Left renal cortex interstitium (tissue), 4 donors: ENCODE results near the gene SELENOO. TPM values are rescaled to one million over a fixed set of nuclear protein-coding genes. Genes with fewer than 3 reads are reported as not detected.
A peak's percentile ranks its signal among the peaks of the same experiment; 100 is the strongest.

Experiments used
- DNase-seq, 4 donors: peaks; one replicate each; pipeline ENCODE4 v3.0.0-alpha.2; 2013; ENCODE audit warnings: low read depth in 4 of 4, low spot score in 2 of 4, missing footprints in 1 of 4
- polyA plus RNA-seq, 4 donors: library from polyadenylated mRNA; unstranded; fragments of 120-200 nt; gene quantifications; one replicate each; pipeline ENCODE4 v1.2.1, GENCODE V29; 2013; ENCODE audit not compliant: insufficient read length in 4 of 4

The SELENOO gene
- polyA plus RNA-seq, 4 donors, result 16.3 to 33.8 (median 26.2) TPM

DNA sequence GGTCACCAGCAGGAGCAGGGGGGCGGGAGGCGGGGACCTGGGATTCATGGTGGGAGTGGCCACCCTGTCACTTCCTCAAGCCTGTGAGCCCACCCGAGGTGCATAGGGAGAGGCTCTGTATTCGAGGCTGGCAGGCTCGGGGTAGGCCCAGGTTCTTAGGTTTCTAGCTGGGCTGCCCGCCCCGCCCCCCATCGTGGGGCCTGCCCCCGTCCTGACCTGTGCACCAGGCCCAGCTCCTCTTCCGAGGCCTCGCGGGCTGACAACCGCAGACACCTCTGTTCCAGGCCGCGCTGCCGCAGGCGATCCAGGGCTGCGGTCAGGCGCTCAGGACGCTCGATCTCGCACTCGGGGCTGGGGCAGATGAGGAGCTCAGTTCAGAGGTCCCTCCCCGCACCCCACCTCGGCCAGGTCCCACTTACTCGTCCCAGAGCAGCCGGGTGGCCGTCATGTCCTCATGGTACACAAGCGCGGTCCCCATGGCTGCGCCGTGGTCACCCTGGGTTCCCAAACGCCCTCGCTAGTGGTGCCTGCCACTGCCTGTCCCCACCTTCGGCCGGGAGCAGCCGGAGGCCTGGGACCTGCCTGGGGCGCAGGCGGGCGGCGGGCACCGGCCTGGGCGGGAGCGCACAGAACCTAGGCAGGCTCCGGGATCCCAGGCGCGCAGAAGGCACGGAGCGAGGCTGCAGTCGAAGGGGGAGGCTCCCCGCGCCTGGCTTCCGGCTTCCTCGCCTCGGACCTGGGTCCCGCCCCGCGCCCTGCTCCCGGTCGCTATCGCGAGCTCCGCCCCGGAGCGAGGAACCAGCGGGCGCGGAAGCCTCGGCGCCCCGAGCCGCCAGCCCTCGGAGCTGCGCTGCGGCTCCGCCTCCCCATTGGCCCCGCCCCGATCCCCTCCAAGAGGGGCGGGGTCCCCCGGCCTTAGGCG, 50.0 kb downstream of the SELENOO start, which contains the start of gene HDAC10:
TSS of gene HDAC10 (minus strand) at position 711 of the 922 bp plus-strand sequence. CDS start at position 478, 233 bp downstream.
- DNase-seq, result peak in 1 of 4 donors; percentile 62

DNA sequence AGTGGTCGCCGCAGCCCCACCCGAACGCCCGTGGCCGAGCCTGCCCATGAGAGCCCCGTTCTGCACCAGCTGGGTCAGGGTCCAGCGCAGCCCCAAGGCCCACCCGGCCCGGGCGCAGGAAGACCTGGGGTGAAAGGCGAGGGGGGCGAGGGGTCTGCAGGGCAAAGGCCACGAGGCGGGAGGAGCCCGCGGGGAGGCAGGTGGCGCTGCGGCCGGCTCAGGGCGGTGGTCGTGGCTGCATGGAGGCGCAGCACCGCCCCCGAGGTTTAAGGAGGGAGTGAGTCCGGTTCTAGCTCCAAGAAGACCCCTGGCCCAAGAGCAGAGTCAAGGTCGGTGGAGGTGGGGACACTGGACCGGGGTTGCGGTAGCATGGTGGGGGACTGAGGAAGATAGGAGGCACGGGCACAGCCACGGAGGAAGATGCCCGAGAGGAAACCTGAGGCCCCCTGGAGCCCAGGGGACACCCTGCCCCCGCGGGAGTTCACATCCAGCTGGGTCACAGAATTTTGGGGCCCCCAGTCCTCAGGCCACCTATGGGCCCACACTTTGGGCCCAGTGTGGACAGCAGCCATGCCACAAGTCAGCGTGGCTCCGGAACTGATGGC, 50.8 kb downstream of the SELENOO start:
- DNase-seq, result no peak

DNA sequence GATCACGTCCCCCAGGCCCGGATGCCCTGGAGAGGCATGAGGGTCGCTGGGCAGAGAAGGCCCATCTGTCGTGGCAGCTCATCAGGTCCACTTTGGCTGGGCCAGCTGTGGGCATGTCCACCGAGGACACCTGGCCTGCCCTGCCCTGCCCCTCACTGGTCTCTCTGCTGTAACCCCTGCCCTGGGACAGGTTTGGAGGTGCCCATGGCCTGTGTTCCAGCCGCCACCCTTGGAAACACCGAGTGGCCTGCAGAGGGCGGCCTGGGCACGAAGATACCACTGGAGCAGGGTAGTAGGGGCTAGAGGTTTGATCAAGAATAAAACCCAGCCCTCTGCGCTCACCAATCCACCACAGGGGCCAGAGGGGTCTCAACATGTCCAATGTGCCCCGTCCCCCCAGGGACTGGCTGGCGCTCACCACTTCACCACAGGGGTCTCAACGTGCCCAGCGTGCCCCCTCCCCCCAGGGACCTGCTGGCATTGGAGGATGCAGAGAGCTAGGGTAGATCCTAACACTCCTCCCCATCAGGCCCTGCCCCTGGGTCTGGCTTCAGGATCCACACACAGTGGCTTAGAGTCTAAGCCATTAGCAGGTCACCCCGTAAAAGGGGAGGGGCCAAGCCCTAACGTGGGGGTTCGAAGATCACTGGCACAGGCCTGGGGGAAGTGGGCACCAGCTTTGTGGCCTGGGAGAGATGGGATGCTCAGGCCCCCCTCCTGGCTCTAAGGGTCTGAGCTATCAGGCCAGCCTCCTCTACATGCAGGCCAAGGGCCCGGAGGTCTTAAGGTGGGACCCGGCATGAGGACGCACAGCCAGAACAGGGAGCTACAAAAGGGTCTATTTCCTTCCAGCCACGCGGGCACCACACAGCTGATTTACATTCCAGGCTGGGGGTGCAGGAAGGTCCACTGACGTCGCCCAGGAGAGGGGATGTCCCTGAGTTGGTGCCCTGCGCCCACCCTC, 51.6 kb downstream of the SELENOO start:
- DNase-seq, result no peak

DNA sequence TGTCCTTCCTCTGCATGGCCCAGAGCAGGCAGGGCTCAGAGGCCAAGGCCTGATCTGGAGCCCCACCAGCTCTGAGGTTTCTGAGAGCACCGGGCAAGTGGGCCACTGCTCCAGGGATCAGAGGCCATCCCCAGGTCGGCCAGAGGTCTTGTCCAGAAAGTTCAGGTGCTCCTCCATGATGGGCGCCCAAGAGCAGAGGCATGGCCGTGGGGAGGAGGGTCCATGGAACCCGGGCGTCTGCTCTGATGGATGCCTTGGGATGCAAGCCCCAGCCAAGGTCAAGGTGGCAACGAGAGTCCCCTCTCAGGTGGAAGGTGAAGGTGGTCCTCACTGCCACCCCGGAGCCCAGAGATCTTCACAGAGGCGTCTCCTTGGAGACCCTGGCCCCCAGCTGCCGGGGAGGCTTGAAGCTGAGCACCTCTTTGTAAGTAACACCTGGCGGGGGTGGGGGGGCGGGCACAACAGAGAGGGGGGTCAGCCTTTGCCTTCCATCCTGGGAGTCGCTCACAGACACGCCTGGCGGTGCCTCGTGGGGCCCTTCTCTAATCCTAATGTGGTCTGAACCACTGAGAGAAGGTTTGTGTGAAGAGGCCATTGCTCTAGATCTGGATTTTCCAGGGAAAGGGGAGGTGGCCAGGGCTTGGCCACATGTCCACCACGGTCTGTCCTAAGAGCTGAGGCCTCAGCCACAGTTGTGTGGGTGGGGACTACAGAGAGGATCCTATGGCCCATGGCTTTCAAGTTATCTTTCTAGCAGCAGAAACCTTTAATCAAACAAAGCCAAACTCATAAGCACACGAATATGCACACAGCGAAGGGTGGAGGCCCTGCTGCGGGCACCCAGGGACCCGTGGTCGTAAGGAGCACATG, 52.5 kb downstream of the SELENOO start:
- no peak for DNase-seq

DNA sequence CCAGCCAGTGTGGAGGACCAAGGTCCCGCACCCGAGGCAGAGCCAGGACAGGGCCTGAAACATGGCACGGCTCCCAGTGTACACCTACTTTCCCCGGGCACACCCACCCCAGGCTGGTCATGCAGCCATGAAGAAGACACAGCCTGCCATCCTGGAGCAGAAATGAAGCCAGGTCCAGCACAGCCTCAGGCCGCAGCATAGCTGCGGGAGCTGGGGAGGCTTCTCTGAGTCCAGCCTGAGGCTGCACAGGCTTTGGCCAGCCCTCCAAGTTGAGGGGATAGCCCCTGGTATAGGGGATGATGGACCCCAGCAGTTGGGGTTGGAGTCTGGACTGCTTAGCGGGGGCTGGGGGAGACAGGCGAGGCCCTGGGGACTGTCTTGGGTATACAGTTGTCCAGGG, 53.1 kb downstream of the SELENOO start:
- DNase-seq, result no peak

DNA sequence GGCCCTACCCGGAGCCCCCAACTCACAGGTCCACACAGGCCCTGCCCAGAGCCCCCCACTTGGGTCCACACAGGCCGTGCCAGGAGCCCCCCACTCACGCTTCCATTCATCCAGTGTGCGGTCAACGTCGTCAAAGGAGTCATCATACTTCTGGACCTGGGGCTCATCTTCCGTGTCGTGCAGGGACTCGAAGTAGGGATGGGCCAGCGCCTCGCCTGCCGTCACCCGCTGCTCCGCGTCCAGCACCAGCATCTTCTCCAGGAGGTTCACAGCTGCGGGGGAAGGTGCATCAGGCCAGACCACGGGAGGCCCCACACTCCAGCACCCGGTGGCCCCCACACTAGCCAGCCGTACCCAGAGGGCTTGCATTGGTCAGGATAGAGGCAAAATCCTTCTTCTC, 54.3 kb downstream of the SELENOO start:
- no peak for DNase-seq

DNA sequence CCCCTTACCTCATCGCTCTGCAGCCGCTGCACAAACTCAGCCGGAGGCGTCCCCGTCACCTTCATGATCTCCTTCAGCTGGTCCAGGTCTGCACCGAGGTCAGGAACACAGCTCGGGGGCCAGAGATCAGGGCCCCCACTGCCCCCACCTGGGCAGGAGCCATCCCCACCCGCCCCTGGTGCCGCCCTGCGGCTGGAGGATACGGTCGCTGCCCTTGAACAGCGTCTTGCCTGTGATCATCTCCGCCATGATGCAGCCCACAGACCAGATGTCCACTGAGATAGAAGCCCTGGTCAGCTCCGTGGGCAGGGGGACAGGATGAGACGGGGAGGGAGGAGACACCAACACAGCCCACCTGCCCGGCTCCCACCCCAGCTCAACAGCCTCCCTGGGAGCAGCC, 54.8 kb downstream of the SELENOO start:
- no peak for DNase-seq

DNA sequence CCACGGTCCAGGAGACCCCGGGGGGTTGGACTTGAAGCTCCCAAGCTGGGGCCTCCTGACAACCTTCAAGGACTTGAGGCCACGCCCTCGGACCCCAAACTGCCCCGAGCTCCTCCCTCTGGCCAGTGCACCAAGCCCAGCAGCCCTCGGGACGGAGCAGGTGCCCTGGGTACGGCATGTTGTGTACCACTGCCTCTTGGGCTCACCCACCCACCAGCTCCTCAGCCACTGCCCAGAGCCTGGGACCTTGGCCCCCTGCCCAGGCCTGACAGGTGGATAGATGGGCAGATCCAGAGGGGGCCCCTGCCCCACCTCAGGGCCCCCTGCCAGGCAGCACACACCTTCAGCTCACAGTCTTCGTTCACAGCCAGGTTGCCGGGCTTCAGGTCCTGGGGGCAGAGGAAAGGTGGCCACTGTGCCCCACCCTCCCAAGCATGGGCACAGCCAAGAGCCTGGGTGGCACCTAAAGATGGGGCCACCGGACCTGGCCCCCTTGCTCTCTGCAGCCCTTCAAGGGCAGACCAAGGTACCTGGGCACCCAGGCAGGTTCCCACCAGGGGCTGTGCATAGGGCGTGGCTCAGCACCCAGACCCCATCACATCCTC, 55.5 kb downstream of the SELENOO start:
- DNase-seq, result no peak

DNA sequence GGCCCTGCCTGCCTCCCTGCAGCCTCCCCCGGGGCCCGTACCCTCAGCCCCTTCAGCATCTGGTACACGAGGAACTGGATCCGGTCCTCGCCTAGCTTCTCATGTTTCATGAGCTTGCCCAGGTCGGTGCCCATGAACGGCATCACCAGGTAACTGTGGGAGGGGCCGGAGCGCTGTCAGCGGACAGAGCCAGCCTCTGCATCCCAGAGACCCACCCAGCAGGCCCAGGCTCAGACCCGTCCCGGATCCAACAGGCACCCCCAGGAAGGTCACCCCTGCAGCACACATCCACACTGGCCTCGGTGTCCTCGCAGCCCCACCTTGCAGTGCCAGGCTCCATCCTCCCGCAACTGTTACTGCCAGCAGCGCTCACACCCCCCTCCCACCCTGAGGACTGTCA, 56.2 kb downstream of the SELENOO start:
- DNase-seq, result no peak

DNA sequence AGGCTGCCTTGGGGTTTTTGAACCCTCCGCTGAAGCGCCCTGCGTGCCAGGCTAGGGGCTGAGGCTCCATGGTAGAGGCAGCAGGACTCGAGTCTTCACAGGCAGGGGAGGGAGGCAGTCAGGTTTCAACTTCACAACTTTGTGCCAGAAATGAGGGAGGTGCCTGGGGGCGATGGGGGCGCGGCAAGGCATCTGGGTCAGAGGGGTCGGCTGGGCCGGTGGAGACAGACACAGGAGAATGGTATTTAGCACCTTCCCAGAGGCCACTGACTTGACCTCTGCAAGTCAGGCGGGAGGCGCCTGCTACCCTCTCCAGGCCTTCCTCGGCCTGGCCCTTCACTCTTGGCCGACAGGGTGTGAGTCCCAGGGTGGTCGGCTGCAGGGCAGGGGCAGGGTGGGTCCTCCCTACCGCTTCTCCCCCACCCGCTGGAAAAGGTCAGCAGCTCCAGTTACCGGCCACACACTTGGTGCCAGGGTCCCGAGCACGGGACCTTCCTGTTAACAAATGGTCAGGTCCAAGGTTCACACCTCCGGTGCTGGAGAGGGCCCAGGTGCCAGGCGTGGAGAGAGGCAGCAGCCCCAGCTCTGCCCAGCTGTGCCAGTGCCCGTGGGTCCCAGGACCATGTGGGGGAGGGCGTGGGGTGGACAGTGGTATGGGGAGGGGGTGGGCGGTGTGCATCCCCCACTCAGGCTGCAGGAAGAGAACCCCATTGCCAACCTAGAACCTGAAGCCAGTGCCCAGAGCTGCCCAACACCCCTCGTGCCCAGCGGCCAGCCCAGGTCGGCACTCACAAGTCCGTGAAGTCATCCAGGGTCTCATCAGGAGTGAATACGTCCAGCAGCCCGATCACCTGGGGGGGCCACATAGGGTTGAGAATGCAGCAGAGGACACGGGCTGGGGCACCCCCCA, 56.9 kb downstream of the SELENOO start:
- DNase-seq, result no peak

DNA sequence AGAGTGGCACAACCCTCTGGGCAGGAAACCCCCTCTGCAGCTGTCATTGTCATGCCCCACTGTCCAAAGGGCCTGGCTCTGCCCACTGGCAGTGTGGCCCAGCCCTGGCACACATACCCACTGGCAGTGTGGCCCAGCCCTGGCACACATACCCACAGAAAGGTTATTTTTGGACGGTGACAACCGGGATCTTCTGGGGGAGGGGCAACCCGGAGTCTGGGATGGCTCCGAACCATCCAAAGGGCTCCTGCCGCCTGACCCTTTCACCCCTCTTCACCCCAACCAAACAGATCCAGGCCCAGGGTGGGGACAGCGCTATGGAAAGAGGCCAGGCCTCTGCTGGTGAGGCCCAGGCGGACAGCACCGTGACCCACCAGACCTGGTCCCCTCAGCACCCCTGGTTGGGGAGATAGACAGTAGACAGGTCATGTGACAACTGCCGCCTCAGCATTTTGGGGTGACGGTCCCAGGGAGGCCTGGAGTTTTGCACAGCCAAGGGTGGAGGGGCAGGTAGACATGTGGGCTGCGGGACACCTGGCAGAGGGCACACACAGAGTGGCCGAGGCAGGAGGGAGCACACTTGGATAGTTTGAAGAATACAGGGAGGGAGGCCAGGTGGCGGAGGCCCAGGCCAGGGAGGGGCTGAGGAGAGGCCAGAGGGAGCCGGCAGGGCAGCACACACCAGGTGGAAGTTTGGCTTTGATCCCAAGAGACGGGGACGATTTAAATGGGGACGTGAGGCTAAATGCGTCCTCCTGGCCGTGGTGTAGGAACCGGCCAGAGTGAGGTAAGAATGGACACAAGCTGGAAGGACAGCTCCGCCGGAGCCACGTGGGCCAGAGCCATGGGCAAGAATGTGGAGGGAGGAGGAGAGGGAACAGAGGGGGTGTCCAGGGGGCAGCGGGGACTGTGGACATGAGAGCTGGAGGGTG, 57.8 kb downstream of the SELENOO start:
- no peak for DNase-seq

DNA sequence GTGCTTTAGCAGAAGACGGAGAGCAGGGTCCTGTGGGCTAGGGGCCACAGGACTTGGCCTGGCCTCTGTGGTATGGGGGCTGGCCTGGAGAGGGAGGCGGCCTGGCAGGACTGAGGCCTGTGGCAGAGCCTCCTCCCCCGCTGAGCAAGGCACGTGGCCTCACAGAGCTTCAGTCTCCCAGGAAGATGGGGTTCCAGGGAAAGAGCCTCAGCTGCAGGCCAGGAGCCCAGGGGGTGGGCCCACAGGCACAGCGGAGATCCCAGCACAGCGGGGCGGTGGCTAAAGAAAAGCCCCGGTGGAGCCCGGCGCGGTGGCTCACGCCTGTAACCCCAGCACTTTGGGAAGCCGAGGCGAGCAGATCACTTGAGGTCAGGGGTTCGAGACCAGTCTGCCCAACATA, 58.5 kb downstream of the SELENOO start:
- no peak for DNase-seq

DNA sequence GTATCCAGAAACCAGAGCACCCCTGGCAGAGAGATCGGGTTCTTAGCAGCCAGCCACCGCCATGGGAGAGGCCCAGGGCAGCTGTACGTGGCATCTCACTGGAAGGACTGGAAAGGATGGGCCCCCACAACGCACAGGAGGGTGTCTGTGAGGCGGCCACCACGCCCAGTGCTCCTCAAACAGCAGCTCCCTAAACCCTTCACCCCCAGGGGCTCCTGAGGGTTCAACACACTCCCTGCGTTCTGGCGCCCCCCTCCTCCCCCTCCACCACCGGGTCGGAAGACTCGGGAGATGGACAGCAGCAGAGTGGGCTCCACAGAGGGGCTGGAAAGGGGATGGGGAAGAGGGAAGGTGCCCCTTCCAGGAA, 59.6 kb downstream of the SELENOO start:
- no peak for DNase-seq

DNA sequence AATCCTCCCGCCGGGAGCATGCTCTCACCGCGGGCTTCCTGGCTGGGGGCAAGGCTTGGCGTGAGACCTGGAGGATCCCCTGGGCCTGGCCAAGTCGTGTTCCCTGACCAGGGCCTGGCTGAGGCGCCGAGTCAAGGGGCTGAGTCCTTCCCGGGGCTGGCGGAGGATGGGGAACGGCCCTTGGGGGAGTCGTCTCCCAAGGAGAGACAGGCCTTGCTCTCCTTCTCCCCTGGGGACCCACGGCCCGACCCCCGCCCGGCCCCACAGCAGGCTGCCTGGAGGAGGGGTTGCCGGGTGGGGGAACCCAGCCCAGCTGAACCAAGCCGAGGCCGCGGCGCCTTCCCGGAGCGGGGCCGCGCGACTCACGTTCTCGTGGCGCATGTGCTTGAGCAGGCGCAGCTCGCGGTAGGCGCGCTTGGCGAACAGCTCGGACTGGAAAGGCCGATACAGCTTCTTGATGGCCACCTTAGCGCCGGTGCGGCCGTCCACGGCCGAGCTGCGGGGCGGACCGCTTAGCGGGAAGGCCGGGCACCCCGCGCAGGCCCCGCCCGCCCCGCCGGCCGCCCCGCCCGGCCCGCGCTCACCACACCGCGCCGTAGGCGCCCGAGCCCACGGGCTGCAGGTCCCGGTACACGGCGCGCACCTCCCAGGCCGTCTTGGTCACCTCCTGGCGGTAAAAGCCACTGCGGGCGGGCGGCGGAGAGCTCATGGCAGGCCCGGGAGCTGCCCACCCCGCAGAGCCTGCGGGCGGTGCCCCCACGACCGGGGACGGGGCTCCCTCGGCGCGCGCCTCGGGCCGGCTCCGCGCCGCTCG, 60.2 kb downstream of the SELENOO start:
- DNase-seq, result no peak

DNA sequence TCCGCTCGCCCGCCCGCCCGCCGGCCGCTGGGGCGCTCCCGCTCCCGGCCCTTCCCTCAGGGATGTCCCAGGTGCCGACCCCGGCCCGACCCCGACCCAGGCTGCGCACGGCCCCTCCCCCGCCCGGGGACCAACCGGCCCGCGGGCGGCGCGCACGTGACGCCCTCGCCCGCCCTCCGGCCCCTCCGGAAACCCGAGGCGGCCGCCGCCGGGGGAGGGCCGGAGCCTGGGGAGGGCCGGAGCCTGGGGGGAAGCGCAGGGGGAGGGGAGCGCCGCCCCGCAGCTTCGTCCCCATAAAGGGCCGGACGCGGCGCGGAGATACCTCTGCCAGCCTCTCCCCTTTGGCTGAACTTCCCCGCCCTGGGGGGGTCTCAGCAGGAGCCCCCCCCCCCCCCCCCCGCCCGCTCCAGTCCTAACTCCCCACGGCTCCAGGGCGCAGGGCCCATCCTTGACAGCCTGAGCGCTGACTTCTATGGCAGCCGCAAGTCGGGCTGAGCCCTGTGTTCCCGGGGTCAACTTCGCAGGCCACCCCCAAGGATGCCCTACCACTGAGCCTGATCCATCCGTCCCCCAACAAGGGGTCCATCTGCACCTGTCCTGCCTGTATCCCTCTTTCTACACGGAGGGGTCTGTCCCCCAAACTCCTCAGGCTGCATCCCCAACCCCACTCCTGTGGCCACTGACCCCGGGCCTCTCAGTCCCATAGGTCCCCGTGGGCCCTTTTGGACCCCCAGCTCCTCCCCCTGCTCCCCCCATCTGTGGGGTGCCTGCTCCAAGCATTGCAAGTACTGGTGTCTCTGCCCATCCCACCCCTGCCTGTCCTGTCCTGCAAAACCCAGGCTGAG, 61.0 kb downstream of the SELENOO start, which contains the start of gene MAPK12:
TSS of gene MAPK12 (minus strand) at position 69 of the 845 bp plus-strand sequence. CDS start 174 bp downstream, outside the sequence.
- no peak for DNase-seq
